HCT116 (cell line): ENCODE results near the gene FHOD3. TPM values are rescaled to one million over a fixed set of nuclear protein-coding genes. Genes with fewer than 3 reads are reported as not detected.

Experiments
- ATAC-seq: fragments of 200-7000 bp; cut with Tn5 transposase; 2 replicates; pipeline ENCODE4 v1.9.1; 2020; ENCODE audit warnings: mild to moderate bottlenecking, moderate library complexity
- BruUV-seq: library from RNA; stranded (reverse); fragments of 400-500 nt; replicated peaks from 2 replicates; lab custom pipeline; 2021; lab: Mats Ljungman, UMichigan
- CTCF ChIA-PET: fragments of 300-600 bp; sonication (Branson Sonifier 250); formaldehyde crosslinking; loops from one replicate; lab custom pipeline; 2021; ENCODE audit warnings: antibody characterized with exemption; lab: Charles Lee
- POLR2A ChIA-PET: fragments of 300-600, 350-600 bp; sonication (Branson Sonifier 250); formaldehyde crosslinking; loops from one replicate; lab custom pipeline; 2021; ENCODE audit warnings: antibody characterized with exemption; lab: Charles Lee
- RAD21 ChIA-PET, 2 experiments: fragments of 300-600 bp; sonication (Branson Sonifier 250); formaldehyde crosslinking; loops; one replicate each; lab custom pipeline; 2023; ENCODE audit warnings: low total read pairs in 2 of 2; ENCODE audit not compliant: uncharacterized antibody in 2 of 2, unreplicated experiment in 2 of 2, low non-redundant PET in 1 of 2; lab: Charles Lee
- DNase-seq: peaks from one replicate; pipeline ENCODE4 v3.0.0-alpha.2; 2010; ENCODE audit warnings: low read depth, low spot score
- H2AFZ ChIP-seq: fragments of 200-600 bp; shearing (Covaris generic), sonication (generic); 2 replicates; pipeline ENCODE4 v1.6.1; 2017; ENCODE audit warnings: low read depth, mixed run types, mixed read lengths, antibody characterized with exemption, low read length; ENCODE audit not compliant: poor library complexity, severe bottlenecking
- H3K27ac ChIP-seq: 2 replicates; pipeline ENCODE4 v1.5.1; 2012; ENCODE audit warnings: low read depth, low read length
- H3K27me3 ChIP-seq: fragments of 200-600 bp; sonication (generic); 2 replicates; pipeline ENCODE4 v1.6.1; 2016; ENCODE audit warnings: mixed run types, low read length, mixed read lengths; ENCODE audit not compliant: insufficient read depth
- H3K36me3 ChIP-seq, 2 experiments: fragments of 200-500 bp in 1 of 2; fragments of 200-600 bp in 1 of 2; sonication (Bioruptor generic) in 1 of 2; sonication (generic) in 1 of 2; 2 replicates each; pipeline versions ENCODE4 v1.5.1 to v1.6.1; 2014 to 2016; ENCODE audit warnings: low read length in 2 of 2, inconsistent platforms in 1 of 2, mixed read lengths in 1 of 2, mixed run types in 1 of 2; ENCODE audit not compliant: insufficient read depth in 2 of 2, control insufficient read depth in 1 of 2
- H3K4me1 ChIP-seq, 2 experiments: fragments of 200-600 bp in 1 of 2; sonication (generic) in 1 of 2; 2 replicates each; pipeline versions ENCODE4 v1.5.1 to v1.6.1; 2012 to 2017; ENCODE audit warnings: low read length in 2 of 2, inconsistent platforms in 1 of 2, mild to moderate bottlenecking in 1 of 2, mixed read lengths in 1 of 2, mixed run types in 1 of 2, moderate library complexity in 1 of 2; ENCODE audit not compliant: insufficient read depth in 2 of 2, control insufficient read depth in 1 of 2
- H3K4me2 ChIP-seq: fragments of 200-600 bp; sonication (generic); 2 replicates; pipeline ENCODE4 v1.6.1; 2017; ENCODE audit warnings: mixed run types, low read length, mixed read lengths
- H3K4me3 ChIP-seq, 2 experiments: fragments of 200-600 bp in 1 of 2; sonication (generic) in 1 of 2; replicated peaks in 1 of 2; 2 replicates each; pipeline ENCODE4 v1.5.1; 2011 to 2016; ENCODE audit warnings: low read length in 2 of 2, control low read depth in 1 of 2, low read depth in 1 of 2, mild to moderate bottlenecking in 1 of 2, mixed read lengths in 1 of 2, mixed run types in 1 of 2
- H3K79me2 ChIP-seq: fragments of 200-600 bp; sonication (generic); 2 replicates; pipeline ENCODE4 v1.6.1; 2017; ENCODE audit warnings: mild to moderate bottlenecking, mixed run types, low read length, moderate library complexity, mixed read lengths; ENCODE audit not compliant: insufficient read depth
- H3K9ac ChIP-seq: fragments of 200-600 bp; sonication (generic); 2 replicates; pipeline ENCODE4 v1.6.1; 2016; ENCODE audit warnings: low read length, mixed read lengths
- H3K9me2 ChIP-seq: fragments of 200-600 bp; sonication (generic), shearing (Covaris generic); 2 replicates; pipeline ENCODE4 v1.6.1; 2017; ENCODE audit warnings: mixed run types, mild to moderate bottlenecking, moderate library complexity; ENCODE audit not compliant: insufficient read depth
- H3K9me3 ChIP-seq, 2 experiments: fragments of 200-500 bp in 1 of 2; fragments of 200-600 bp in 1 of 2; sonication (Bioruptor generic) in 1 of 2; sonication (generic) in 1 of 2; 2 replicates each; pipeline ENCODE4 v1.6.1; 2014 to 2017; ENCODE audit warnings: low read length in 2 of 2, mixed read lengths in 2 of 2, inconsistent platforms in 1 of 2, low read depth in 1 of 2, mild to moderate bottlenecking in 1 of 2, mixed run types in 1 of 2, moderate library complexity in 1 of 2; ENCODE audit not compliant: control insufficient read depth in 1 of 2, insufficient read depth in 1 of 2
- H4K20me1 ChIP-seq: fragments of 200-600 bp; sonication (generic), shearing (Covaris generic); 2 replicates; pipeline ENCODE4 v1.6.1; 2017; ENCODE audit warnings: mixed run types, mild to moderate bottlenecking, moderate library complexity; ENCODE audit not compliant: insufficient read depth
- ATF3 ChIP-seq: IDR thresholded peaks from 2 replicates; pipeline ENCODE4 v1.6.1; 2012
- CEBPB ChIP-seq: IDR thresholded peaks from 2 replicates; pipeline ENCODE4 v1.6.1; 2012; ENCODE audit warnings: low read depth
- CTCF ChIP-seq, 3 experiments: fragments of 200-600 bp in 1 of 3; sonication (generic) in 1 of 3; IDR thresholded peaks in 2 of 3; conservative IDR thresholded peaks in 1 of 3; 2 replicates each; pipeline ENCODE4 v1.5.1; 2012 to 2017; ENCODE audit warnings: low read depth in 2 of 3, low read length in 2 of 3, antibody characterized with exemption in 1 of 3, borderline replicate concordance in 1 of 3, control low read depth in 1 of 3, mild to moderate bottlenecking in 1 of 3, mixed read lengths in 1 of 3, mixed run types in 1 of 3, moderate library complexity in 1 of 3; ENCODE audit not compliant: insufficient read depth in 1 of 3
- EGR1 ChIP-seq: IDR thresholded peaks from 2 replicates; pipeline ENCODE4 v1.6.1; 2012; ENCODE audit warnings: low read depth
- ELF1 ChIP-seq: IDR thresholded peaks from 2 replicates; pipeline ENCODE4 v1.6.1; 2012; ENCODE audit warnings: low read depth, borderline replicate concordance
- EZH2 ChIP-seq: fragments of 200-600 bp; sonication (generic); IDR thresholded peaks from 2 replicates; pipeline ENCODE4 v1.6.1; 2017; ENCODE audit warnings: antibody characterized with exemption, mixed run types
- EZH2phosphoT487 ChIP-seq: fragments of 200-600 bp; IDR thresholded peaks from 2 replicates; pipeline ENCODE4 v1.6.1; 2018; ENCODE audit warnings: antibody characterized with exemption, borderline replicate concordance
- FOSL1 ChIP-seq: IDR thresholded peaks from 2 replicates; pipeline ENCODE4 v1.6.1; 2012; ENCODE audit warnings: low read depth
- JUND ChIP-seq: IDR thresholded peaks from 2 replicates; pipeline ENCODE4 v1.6.1; 2012
- MAX ChIP-seq: IDR thresholded peaks from 2 replicates; pipeline ENCODE4 v1.6.1; 2012
- POLR2A ChIP-seq: IDR thresholded peaks from 2 replicates; pipeline ENCODE4 v1.7.0; 2011; ENCODE audit warnings: borderline replicate concordance; ENCODE audit not compliant: insufficient read depth, insufficient read length; ENCODE audit errors: extremely low read depth
- POLR2AphosphoS5 ChIP-seq: IDR thresholded peaks from 2 replicates; pipeline ENCODE4 v1.6.1; 2011; ENCODE audit warnings: mild to moderate bottlenecking, low read depth, low read length, moderate library complexity
- SP1 ChIP-seq: IDR thresholded peaks from 2 replicates; pipeline ENCODE4 v1.6.1; 2012; ENCODE audit warnings: low read depth
- SRF ChIP-seq: IDR thresholded peaks from 2 replicates; pipeline ENCODE4 v1.6.1; 2012; ENCODE audit warnings: low read depth
- TCF7L2 ChIP-seq: IDR thresholded peaks from 2 replicates; pipeline ENCODE4 v1.7.0; 2011; ENCODE audit warnings: borderline replicate concordance, inconsistent platforms; ENCODE audit not compliant: insufficient read depth, insufficient read length; ENCODE audit errors: extremely low read depth
- YY1 ChIP-seq: IDR thresholded peaks from 2 replicates; pipeline ENCODE4 v1.6.1; 2011; ENCODE audit warnings: low read length, low read depth, moderate library complexity, mild to moderate bottlenecking; ENCODE audit not compliant: insufficient replicate concordance; ENCODE audit errors: extremely low read depth
- ZFX ChIP-seq: fragments of 450-650 bp; IDR thresholded peaks from 2 replicates; pipeline ENCODE4 v1.6.1; 2017
- ZNF274 ChIP-seq: fragments of 200-500 bp; sonication (Bioruptor generic); IDR thresholded peaks from 2 replicates; pipeline ENCODE4 v1.6.1; 2014; ENCODE audit warnings: mild to moderate bottlenecking, low read depth, low read length, inconsistent platforms
- intact Hi-C: fragments of 100-400 bp; cut with micrococcal nuclease; formaldehyde crosslinking; loops from 2 replicates; pipeline ENCODE4 v1.10.0; 2022
- total RNA-seq: library from RNA; stranded (reverse); gene quantifications from one replicate; pipeline ENCODE4 v1.2.1, GENCODE V29; 2021; ENCODE audit not compliant: unreplicated experiment
- TF ChIP-seq, protein P1 (sequence below): IDR thresholded peaks from 2 replicates; pipeline ENCODE4 v1.6.1; 2011; ENCODE audit warnings: mild to moderate bottlenecking, low read length, moderate library complexity; ENCODE audit not compliant: insufficient replicate concordance; ENCODE audit errors: extremely low read depth

The FHOD3 gene
- total RNA-seq, 1 experiment from 2014 or later = 4.0 TPM

GRCh38 chr18:36568487-36568886 lies 271.0 kb downstream of the FHOD3 start:
- no peak overlapping the region for H3K4me3 ChIP-seq
- H3K36me3 ChIP-seq = no peaks in the 10 kb centered on the region
- no peak overlapping the region for H3K4me2 ChIP-seq
- no TSS peak for BruUV-seq
- intact Hi-C loops = no loop called here
- no peak overlapping the region for H2AFZ ChIP-seq
- TF ChIP-seq ZFX = no peak
- no peak for TF ChIP-seq EGR1
- no peak for TF ChIP-seq ZNF274
- TF ChIP-seq YY1 = no peak
- no peak for TF ChIP-seq ELF1
- TF ChIP-seq ATF3 = no peak
- TF ChIP-seq POLR2A = no peak
- TF ChIP-seq EZH2phosphoT487 = no peak
- TF ChIP-seq CEBPB = no peak
- TF ChIP-seq SP1 = no peak
- no peak for TF ChIP-seq TCF7L2
- TF ChIP-seq MAX = no peak
- TF ChIP-seq, protein P1, sequence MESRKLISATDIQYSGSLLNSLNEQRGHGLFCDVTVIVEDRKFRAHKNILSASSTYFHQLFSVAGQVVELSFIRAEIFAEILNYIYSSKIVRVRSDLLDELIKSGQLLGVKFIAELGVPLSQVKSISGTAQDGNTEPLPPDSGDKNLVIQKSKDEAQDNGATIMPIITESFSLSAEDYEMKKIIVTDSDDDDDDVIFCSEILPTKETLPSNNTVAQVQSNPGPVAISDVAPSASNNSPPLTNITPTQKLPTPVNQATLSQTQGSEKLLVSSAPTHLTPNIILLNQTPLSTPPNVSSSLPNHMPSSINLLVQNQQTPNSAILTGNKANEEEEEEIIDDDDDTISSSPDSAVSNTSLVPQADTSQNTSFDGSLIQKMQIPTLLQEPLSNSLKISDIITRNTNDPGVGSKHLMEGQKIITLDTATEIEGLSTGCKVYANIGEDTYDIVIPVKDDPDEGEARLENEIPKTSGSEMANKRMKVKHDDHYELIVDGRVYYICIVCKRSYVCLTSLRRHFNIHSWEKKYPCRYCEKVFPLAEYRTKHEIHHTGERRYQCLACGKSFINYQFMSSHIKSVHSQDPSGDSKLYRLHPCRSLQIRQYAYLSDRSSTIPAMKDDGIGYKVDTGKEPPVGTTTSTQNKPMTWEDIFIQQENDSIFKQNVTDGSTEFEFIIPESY = no peak
- no peak for TF ChIP-seq CTCF (IDR thresholded peaks at IDR 0.05 in 2 of 3, conservative IDR thresholded peaks at IDR 0.05 in 1 of 3; ENCODE audit: borderline replicate concordance in 1 of 3, insufficient read depth in 1 of 3, low read depth in 2 of 3, low read length in 2 of 3)
- TF ChIP-seq EZH2 = no peak
- TF ChIP-seq POLR2AphosphoS5 = no peak
- no peak for TF ChIP-seq JUND
- TF ChIP-seq FOSL1 = no peak
- TF ChIP-seq SRF = no peak
- TF ChIP-seq, all 23 proteins: peak for 0
- no peak for DNase-seq
- RAD21 ChIA-PET = no interaction called here
- Histone ChIP-seq H3K79me2 (no peaks in the 10 kb centered on the region), H3K4me1 (no peaks in the 10 kb centered on the region), H3K9ac (no peak overlapping the region), H3K9me3 (no peaks in the 10 kb centered on the region), H3K9me2 (no peaks in the 10 kb centered on the region), H3K27me3 (0 out of 2 replicates have a peak, but pooled peaks cover 8% of the 10 kb centered on the region), H3K27ac (no peak overlapping the region), H4K20me1 (no peaks in the 10 kb centered on the region)
- POLR2A ChIA-PET = no interaction called here
- CTCF ChIA-PET = no interaction called here
- no peak for ATAC-seq
